MCF 10A (cell line): Measurements from ENCODE around the gene UBN2. TPM values are rescaled to one million over a fixed set of nuclear protein-coding genes. Genes with fewer than 3 reads are reported as not detected.

ENCODE experiments used
- BruUV-seq: library from RNA; stranded (reverse); fragments of 400-500 nt; replicated peaks from 2 replicates; lab custom pipeline; 2021; lab: Mats Ljungman, UMichigan
- CTCF ChIA-PET: fragments of 300-600 bp; sonication (Branson Sonifier 250); formaldehyde crosslinking; extraction: SDS; loops from one replicate; lab custom pipeline; 2021; ENCODE audit warnings: antibody characterized with exemption, inconsistent platforms; lab: Yijun Ruan, JAX
- POLR2A ChIA-PET: fragments of 300-600, 350-650 bp; sonication (Branson Sonifier 250); formaldehyde crosslinking; extraction: SDS; loops from one replicate; lab custom pipeline; 2020; ENCODE audit warnings: antibody characterized with exemption, inconsistent platforms; lab: Yijun Ruan, JAX
- DNase-seq: peaks from one replicate; pipeline ENCODE4 v3.0.0-alpha.2; 2018; ENCODE audit not compliant: unreplicated experiment
- H3K27ac Mint-ChIP-seq: one replicate; pipeline ENCODE4 v1.8.0; 2022; ENCODE audit warnings: mild to moderate bottlenecking, low read depth, mixed read lengths; ENCODE audit not compliant: unreplicated experiment
- H3K27me3 Mint-ChIP-seq: one replicate; pipeline ENCODE4 v1.8.0; 2022; ENCODE audit warnings: mixed read lengths; ENCODE audit not compliant: insufficient read depth, unreplicated experiment
- H3K36me3 Mint-ChIP-seq: one replicate; pipeline ENCODE4 v1.8.0; 2022; ENCODE audit warnings: mild to moderate bottlenecking, moderate library complexity, mixed read lengths; ENCODE audit not compliant: insufficient read depth, unreplicated experiment
- H3K4me1 Mint-ChIP-seq: one replicate; pipeline ENCODE4 v1.8.0; 2022; ENCODE audit warnings: mixed read lengths; ENCODE audit not compliant: insufficient read depth, unreplicated experiment
- H3K4me3 Mint-ChIP-seq: one replicate; pipeline ENCODE4 v1.8.0; 2022; ENCODE audit warnings: mild to moderate bottlenecking, moderate library complexity, mixed read lengths; ENCODE audit not compliant: unreplicated experiment
- H3K9me3 Mint-ChIP-seq: one replicate; pipeline ENCODE4 v1.8.0; 2022; ENCODE audit warnings: mixed read lengths; ENCODE audit not compliant: unreplicated experiment
- intact Hi-C: fragments of 100-400 bp; cut with micrococcal nuclease; formaldehyde crosslinking; loops from 2 replicates; pipeline ENCODE4 v1.14.1; 2022
- total RNA-seq: library from RNA; stranded (reverse); gene quantifications from 2 replicates; pipeline ENCODE4 v1.2.3, GENCODE V29; 2022
- TF ChIP-seq, protein P1 (sequence below): fragments of 200-600 bp; IDR thresholded peaks from one replicate; pipeline ENCODE4 v1.8.0; 2022; ENCODE audit warnings: antibody characterized with exemption, mild to moderate bottlenecking; ENCODE audit not compliant: unreplicated experiment

UBN2 gene
- total RNA-seq, 1 experiment from 2014 or later = 18.7 TPM

DNA sequence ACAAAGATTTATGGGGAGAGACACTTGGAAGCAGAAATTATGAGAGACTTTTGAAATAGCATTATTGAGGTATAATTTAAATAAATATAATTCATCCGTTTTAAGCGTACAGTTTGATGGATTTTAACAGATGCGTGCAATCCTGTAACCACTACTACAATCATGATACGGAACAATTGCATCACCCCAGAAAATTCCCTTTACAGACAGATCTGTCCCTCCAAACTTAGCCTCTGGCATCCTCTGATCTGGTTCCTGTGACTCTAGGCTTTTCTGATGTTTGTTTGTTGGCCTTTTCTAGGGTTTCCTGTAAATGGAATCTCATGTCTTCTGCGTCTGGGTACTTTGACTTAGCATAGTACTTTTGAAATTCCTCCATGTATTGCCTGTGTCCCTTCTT lies 15.5 kb downstream of the UBN2 start:
- TF ChIP-seq, protein P1, sequence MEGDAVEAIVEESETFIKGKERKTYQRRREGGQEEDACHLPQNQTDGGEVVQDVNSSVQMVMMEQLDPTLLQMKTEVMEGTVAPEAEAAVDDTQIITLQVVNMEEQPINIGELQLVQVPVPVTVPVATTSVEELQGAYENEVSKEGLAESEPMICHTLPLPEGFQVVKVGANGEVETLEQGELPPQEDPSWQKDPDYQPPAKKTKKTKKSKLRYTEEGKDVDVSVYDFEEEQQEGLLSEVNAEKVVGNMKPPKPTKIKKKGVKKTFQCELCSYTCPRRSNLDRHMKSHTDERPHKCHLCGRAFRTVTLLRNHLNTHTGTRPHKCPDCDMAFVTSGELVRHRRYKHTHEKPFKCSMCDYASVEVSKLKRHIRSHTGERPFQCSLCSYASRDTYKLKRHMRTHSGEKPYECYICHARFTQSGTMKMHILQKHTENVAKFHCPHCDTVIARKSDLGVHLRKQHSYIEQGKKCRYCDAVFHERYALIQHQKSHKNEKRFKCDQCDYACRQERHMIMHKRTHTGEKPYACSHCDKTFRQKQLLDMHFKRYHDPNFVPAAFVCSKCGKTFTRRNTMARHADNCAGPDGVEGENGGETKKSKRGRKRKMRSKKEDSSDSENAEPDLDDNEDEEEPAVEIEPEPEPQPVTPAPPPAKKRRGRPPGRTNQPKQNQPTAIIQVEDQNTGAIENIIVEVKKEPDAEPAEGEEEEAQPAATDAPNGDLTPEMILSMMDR = no peak
- Mint-ChIP-seq H3K27me3 (no peaks in the 10 kb centered on the region), H3K4me1 (peaks cover 39% of the 10 kb centered on the region), H3K9me3 (no peaks in the 10 kb centered on the region), H3K27ac (no peak overlapping the region), H3K36me3 (peaks cover 58% of the 10 kb centered on the region), H3K4me3 (no peak overlapping the region)
- ChIA-PET CTCF (no interaction called here), POLR2A (interaction anchor here (1.8 kb wide), 1 partner anchor 14 kb away, joined by 8 read pairs; no protein-coding TSS in a partner anchor)
- BruUV-seq = no TSS peak
- intact Hi-C loops = no loop called here
- DNase-seq = no peak

DNA sequence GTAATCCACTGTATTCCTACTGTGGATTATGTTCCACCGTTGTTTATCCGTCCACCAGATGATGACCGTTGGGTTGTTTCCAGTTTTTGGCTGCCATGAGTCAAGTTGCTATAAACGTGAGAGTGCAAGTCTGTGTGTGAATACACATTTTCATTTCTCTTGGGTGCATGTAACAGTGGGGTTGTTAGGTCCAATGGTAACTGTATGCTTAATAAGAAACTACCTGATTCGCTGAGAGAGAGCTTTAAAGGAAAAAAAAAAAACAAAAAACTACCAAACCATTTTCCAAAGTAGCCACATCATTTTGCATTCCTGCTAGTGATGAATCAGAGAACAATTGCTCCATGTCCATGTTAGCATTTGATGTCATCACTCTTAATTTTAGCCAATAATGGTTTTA lies 15.9 kb downstream of the UBN2 start:
- intact Hi-C loops = no loop called here

DNA sequence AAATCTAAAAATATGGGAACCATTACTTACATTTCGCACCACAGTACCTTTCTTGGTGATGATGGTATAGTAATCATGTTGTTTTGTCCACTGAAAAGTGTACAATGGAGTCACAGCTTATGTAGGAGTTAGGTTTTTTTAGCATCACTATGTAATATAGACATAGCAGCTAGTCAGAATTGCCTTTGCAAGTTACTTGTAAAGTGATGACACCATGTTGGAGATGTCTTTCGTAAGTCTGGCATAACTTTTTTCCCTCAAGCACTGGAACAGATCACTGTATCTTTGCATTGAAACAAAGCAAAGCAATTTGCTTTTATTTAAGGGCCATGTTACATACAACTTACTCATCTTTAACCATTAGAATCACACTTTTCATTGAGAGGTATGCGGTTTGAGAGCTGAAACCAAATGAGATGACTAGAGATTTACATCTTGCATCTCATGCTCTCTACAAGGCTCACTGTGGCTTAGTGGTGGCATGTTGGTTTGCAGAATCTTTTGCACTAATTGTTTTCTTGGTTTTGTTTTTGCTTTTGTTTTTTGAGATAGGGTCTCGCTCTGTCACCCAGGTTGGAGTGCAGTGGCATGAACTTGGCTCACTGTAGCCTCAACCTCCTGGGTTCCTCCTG lies 18.3 kb downstream of the UBN2 start:
- Mint-ChIP-seq H3K27me3 (no peaks in the 10 kb centered on the region), H3K4me1 (peaks cover 24% of the 10 kb centered on the region), H3K9me3 (no peaks in the 10 kb centered on the region), H3K27ac (no peak overlapping the region), H3K4me3 (no peak overlapping the region), H3K36me3 (peaks cover 70% of the 10 kb centered on the region)
- intact Hi-C loops = no loop called here
- BruUV-seq = no TSS peak
- no peak for DNase-seq
- ChIA-PET POLR2A (no interaction called here), CTCF (no interaction called here)
- TF ChIP-seq, protein P1 = no peak

More for the DNA sequence above, 15.9 kb downstream of the UBN2 start:
- ChIA-PET POLR2A (interaction anchor here (0.6 to 1.1 kb wide), 3 partner anchors 12 to 15 kb away, joined by 3 read pairs; no protein-coding TSS in a partner anchor), CTCF (no interaction called here)
- no peaks in the 10 kb centered on the region for H3K27me3 Mint-ChIP-seq
- TF ChIP-seq, protein P1 = no peak
- H3K27ac Mint-ChIP-seq = no peak overlapping the region
- H3K9me3 Mint-ChIP-seq = no peaks in the 10 kb centered on the region
- H3K36me3 Mint-ChIP-seq = peaks cover 62% of the 10 kb centered on the region
- peak; percentile 18 for DNase-seq
- H3K4me3 Mint-ChIP-seq = no peak overlapping the region
- peaks cover 39% of the 10 kb centered on the region for H3K4me1 Mint-ChIP-seq
- no TSS peak for BruUV-seq

DNA sequence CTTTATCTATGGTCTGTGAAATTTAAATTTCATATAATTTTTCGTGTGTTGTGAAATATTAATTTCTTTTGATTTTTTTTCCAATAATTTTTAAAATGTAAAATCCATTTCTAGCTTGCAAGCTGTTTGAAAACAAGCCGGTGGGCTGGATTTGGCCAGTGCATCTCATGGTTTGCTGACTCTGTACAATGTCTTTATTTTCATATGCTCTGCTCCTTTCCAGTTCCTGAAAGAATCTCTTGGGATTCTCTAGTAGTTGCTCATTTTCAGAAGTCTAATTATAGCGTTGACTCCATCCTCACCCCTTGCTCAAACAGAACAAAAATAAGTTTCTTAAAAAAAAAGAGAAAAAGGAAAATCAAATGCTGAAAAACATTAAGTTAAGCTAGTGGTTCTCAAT lies 21.4 kb downstream of the UBN2 start:
- H3K27me3 Mint-ChIP-seq = no peaks in the 10 kb centered on the region
- ChIA-PET CTCF (interaction anchor here (0.6 kb wide), 2 partner anchors 11 to 23 kb away, joined by 3 read pairs; no protein-coding TSS in a partner anchor), POLR2A (interaction anchor here (0.9 to 1.0 kb wide), 2 partner anchors 9 to 21 kb away, joined by 3 read pairs; no protein-coding TSS in a partner anchor)
- H3K36me3 Mint-ChIP-seq = peaks cover 49% of the 10 kb centered on the region
- H3K4me3 Mint-ChIP-seq = no peak overlapping the region
- TF ChIP-seq, protein P1 = no peak
- no peak overlapping the region for H3K27ac Mint-ChIP-seq
- DNase-seq = no peak
- no TSS peak for BruUV-seq
- peaks cover 7% of the 10 kb centered on the region for H3K4me1 Mint-ChIP-seq
- H3K9me3 Mint-ChIP-seq = no peaks in the 10 kb centered on the region
- intact Hi-C loops = no loop called here
